ENCODE data around the gene SEL1L3.

SEL1L3 gene

GRCh38 chr4:25786497-25787065 lies 76.2 kb downstream of the SEL1L3 start:
- DNase-seq, result no peak

GRCh38 chr4:25783943-25784342 lies 78.8 kb downstream of the SEL1L3 start:
- DNase-seq, result no peak

GRCh38 chr4:25783126-25783525 lies 79.7 kb downstream of the SEL1L3 start:
- DNase-seq, result no peak

- DNase-seq, result no peak
Observed at GRCh38 chr4:25782482-25782881, 80.3 kb downstream of the SEL1L3 start.

- DNase-seq, result no peak
Observed at GRCh38 chr4:25779021-25779420, 83.8 kb downstream of the SEL1L3 start.

GRCh38 chr4:25776795-25777194 lies 86.0 kb downstream of the SEL1L3 start:
- DNase-seq, result no peak

- no peak for DNase-seq
Observed at GRCh38 chr4:25775166-25775565, 87.6 kb downstream of the SEL1L3 start.

GRCh38 chr4:25773358-25773757 lies 89.4 kb downstream of the SEL1L3 start:
- no peak for DNase-seq

- DNase-seq, result no peak
Observed at GRCh38 chr4:25771672-25772071, 91.1 kb downstream of the SEL1L3 start.

- no peak for DNase-seq
Observed at GRCh38 chr4:25770847-25771246, 91.9 kb downstream of the SEL1L3 start.

- DNase-seq, result no peak
Observed at GRCh38 chr4:25769251-25769650, 93.5 kb downstream of the SEL1L3 start.

GRCh38 chr4:25767877-25768725 lies 94.7 kb downstream of the SEL1L3 start:
- no peak for DNase-seq

- no peak for DNase-seq
Observed at GRCh38 chr4:25760518-25761157, 102.2 kb downstream of the SEL1L3 start.

GRCh38 chr4:25760048-25760447 lies 102.7 kb downstream of the SEL1L3 start:
- no peak for DNase-seq

- no peak for DNase-seq
Observed at GRCh38 chr4:25759101-25759500, 103.7 kb downstream of the SEL1L3 start.

GRCh38 chr4:25757452-25757851 lies 105.3 kb downstream of the SEL1L3 start:
- DNase-seq, result no peak

GRCh38 chr4:25756503-25756902 lies 106.3 kb downstream of the SEL1L3 start:
- DNase-seq, result no peak

- no peak for DNase-seq
Observed at GRCh38 chr4:25755911-25756310, 106.9 kb downstream of the SEL1L3 start.

GRCh38 chr4:25753239-25753638 lies 109.5 kb downstream of the SEL1L3 start:
- no peak for DNase-seq

- DNase-seq, result no peak
Observed at GRCh38 chr4:25750874-25751273, 111.9 kb downstream of the SEL1L3 start.

- no peak for DNase-seq
Observed at GRCh38 chr4:25749150-25749794, 113.5 kb downstream of the SEL1L3 start.

GRCh38 chr4:25743971-25744370 lies 118.8 kb downstream of the SEL1L3 start:
- DNase-seq, result no peak

GRCh38 chr4:25729564-25729963 lies 133.2 kb downstream of the SEL1L3 start:
- DNase-seq, result no peak

- DNase-seq, result no peak
Observed at GRCh38 chr4:25728886-25729285, 133.9 kb downstream of the SEL1L3 start.
